Measurements from ENCODE around the gene TPPP2.

DNA sequence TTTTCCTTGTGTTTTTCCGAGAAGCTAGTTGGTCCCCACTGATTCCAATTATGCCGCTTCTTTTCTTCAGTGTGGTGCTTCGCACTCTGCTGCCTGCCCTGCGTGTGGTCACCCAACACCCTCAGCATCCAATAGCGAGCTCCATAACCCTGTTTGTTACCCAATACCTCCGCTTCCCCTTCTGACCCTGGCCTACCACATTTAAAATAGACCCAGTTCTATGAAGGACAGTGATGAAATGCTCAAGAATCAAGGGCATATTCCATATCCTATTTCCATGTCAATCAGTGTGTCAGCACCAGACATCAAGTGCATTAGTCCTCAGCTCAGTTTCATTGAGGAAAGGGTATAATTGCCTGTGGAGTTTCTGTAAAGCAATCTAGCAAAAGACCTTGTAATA, 14.7 kb upstream of the TPPP2 start:
- TF ChIP-seq, protein P1, sequence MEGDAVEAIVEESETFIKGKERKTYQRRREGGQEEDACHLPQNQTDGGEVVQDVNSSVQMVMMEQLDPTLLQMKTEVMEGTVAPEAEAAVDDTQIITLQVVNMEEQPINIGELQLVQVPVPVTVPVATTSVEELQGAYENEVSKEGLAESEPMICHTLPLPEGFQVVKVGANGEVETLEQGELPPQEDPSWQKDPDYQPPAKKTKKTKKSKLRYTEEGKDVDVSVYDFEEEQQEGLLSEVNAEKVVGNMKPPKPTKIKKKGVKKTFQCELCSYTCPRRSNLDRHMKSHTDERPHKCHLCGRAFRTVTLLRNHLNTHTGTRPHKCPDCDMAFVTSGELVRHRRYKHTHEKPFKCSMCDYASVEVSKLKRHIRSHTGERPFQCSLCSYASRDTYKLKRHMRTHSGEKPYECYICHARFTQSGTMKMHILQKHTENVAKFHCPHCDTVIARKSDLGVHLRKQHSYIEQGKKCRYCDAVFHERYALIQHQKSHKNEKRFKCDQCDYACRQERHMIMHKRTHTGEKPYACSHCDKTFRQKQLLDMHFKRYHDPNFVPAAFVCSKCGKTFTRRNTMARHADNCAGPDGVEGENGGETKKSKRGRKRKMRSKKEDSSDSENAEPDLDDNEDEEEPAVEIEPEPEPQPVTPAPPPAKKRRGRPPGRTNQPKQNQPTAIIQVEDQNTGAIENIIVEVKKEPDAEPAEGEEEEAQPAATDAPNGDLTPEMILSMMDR (conservative IDR thresholded peaks at IDR 0.05 in 1 of 2, IDR thresholded peaks at IDR 0.05 in 1 of 2; ENCODE audit: low read depth in 1 of 2, low read length in 2 of 2): no peak
- no peak for TF ChIP-seq EZH2 (IDR thresholded peaks at IDR 0.05; ENCODE audit: low read length, missing control alignments)

Data from fibroblast of lung (primary cell).